ENCODE measurements around the gene ARAP1. TPM values are rescaled to one million over a fixed set of nuclear protein-coding genes. Genes with fewer than 3 reads are reported as not detected.

Gene ARAP1
- total RNA-seq, 1 experiment from 2014 or later: 61.7 TPM

DNA sequence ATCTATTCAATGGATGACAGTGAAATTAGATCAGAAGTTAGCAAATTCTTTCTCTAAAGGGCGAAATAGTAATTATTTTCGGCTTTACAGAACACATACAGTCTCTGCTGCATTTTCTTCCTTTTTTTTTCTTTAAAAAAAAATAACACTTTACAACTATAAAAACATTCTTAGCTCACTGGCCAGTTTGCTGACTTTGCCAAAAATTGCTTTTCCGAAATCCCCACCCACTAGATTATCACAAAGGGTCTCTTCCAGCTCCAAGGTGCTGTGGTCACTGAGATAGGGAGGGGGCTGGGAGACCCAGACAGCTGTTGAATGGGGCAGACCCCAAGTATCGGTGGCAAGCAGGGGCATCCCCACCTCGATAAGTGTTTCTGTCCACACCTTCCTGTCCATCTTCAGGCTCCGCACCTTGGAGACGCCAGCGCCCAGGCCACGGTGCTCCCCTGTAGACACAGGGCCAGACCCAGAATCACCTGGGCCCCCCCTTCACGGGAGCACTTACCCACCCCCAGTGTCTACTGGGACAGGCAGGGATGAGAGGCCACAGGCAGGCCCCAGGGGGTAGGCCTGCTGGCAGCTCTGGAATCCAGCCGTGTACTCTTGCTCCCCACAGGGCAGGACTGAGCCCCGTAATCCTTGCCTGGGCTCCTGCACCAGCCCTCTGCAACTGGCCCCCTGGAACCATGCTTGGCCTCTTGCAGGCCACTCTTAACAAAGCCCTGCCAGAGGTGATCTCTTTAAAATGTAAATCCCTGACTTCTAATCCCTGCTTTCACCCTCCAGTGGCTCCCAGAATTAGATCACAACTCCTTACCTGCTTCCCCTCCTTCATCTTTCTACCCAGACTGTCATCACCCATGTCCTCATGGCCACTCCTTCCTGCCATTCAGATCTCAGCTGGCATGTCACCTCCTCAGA, 46.5 kb downstream of the ARAP1 start:
- DNase-seq (ENCODE audit: low spot score): no peak

DNA sequence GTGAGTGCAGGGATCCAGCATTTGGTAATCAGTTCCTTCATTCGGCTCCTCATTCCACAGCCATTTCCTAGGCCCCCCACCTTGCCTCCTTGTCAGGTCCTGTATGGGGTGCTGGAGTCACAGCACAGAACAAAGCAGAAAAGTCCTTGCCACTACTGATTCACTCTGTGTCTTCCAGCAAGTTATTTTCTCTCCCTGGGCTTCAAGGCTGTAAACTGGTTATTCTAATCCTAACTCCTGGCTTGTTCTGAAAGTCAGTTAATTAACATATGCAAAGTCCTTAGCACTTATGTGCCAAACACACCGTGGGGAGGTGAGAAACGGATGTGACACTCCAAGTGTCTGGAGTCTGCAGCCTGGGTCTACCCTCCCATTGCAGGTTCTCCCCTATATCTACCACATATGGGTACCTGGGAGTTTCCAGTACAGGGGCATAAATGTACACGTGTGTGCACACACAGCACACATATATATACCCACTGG, 47.4 kb downstream of the ARAP1 start:
- DNase-seq (ENCODE audit: low spot score): no peak

DNA sequence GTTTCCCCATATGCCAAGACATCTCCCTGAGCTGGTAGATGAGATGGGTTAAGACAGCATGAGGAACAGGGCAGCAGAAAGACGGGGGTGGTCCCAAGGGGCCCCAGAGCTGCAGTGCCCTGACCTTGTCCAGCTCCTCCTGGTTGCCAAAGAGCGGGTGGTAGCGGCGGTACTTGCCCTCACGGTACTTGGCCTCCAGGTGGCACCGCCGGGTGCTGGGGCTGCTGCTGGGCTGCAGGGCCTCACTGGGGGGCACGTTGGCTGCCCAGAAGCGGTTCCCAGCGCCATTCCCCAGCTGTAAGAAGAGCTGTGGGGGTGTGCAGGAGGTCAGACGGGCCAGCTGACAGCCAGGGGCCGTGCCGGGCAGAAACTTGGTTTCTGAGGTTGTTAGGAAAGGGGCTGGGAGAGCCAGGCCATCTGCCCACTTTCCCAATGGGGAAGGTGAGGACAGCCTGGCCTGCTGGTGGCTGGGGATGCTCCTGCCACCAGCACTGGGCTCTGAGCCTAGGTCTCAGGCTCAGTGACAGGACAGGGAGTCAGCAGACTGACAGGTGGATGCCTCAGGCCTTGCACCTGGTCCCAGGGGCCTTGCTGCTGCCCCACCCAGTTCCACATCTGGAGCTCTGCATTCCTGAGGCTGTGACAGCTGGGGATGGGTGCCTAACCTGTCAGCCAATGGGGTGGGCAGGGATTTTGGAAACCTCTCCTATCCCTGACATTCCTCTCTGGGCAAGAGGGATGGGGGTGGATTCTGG, 48.0 kb downstream of the ARAP1 start:
- no peak for DNase-seq (ENCODE audit: low spot score)

DNA sequence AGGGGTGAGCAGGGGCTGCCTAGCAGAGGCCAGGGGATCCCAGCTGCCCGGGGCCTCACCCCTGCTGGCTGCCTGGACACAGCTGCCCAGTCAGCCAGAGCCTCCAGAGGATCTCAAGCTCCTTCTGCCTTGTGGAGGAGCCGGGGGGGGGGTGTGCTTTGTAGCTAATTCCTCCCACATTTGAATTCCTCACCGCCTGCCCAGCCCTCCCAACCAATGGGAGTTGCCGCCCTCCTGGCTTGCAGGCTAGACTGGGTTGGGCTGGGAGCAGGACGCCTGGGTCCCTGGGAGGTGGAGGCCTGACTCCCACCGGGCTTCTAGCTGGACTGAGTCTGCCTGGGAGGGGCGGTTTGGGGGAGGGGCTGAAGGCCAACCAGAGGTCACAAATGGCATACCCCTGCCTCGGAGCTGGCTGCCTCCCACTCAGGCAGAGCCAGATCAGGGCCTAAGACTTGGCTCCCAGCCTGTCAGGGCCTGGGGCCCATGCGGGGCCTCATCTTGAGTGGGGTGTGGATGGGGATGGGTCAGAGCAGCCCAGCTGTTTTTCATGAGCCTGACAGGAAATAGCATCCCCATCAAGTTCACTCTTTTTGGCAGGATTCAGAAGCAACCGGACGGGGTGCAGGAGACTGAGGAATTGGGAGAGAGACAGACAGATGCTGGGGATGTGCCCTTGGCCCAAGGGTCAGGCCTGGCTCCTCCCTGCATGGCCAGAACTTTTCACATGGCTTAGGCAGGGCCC, 48.8 kb downstream of the ARAP1 start:
- peak; percentile 36 for DNase-seq (ENCODE audit: low spot score)

GRCh38 chr11:72702577-72703241, 49.5 kb downstream of the ARAP1 start:
- DNase-seq (ENCODE audit: low spot score): no peak

DNA sequence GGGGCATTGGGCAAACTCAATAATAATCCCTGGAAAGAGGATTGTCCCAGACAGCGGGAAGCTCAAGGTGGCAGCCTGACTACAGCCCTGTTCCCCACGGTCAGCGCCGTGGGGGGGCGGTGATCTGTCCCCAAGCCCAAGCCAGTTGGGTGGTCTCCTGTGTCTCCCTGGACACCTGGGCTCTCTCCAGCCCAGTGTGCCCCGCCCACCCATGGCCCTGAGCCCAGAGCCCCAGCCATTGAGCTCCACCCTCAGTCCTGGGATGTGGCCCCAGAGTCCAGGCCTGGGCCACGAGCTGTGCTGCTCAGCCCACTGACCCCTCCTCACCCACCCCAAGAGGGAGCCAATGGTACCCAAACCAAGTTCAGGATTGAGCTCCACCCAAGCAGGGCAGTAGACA, 50.1 kb downstream of the ARAP1 start:
- DNase-seq (ENCODE audit: low spot score): no peak

DNA sequence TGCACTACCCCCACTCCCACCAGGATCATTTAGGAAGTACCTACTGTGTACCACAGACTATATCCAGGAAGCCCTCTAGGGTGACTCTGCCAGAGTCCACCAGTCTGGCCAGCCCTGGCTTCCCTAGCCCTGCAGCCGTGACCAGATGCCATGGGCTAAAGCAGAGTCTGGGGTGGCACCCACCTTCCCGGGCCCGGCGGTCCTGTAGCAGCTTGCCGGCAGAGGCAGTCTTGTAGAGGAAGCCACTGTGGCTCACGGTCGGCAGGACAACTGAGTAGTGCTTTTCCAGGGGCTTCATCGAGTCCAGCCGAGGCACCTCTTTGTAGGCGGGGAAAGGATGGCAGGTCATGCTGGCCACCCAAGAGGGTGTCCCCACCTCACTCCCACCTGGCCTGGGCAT, 50.7 kb downstream of the ARAP1 start:
- no peak for DNase-seq (ENCODE audit: low spot score)

GRCh38 chr11:72700146-72700545, 52.1 kb downstream of the ARAP1 start:
- peak; percentile 47 for DNase-seq (ENCODE audit: low spot score)

DNA sequence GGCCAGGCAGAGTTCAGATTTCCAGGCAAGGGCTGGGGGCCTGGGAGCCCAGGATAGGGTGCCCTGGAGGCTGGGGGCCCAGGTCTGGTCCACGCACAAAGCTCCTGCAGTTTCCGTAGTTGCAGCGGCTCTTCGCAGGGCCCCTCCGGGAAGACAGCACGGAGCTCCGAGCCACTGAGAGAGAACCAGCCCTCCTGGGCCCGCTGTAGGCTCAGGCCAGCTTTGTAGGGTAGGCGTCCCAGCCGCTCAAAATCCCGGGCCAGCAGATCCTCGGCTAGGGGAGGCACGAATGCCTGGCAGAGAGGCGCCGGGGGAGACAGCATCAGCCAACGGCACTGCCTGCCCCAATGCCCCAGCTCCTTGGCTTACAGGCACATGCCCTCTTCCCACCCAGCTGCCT, 54.4 kb downstream of the ARAP1 start:
- DNase-seq (ENCODE audit: low spot score): no peak

- DNase-seq (ENCODE audit: low spot score): no peak
These were observed 55.1 kb downstream of the ARAP1 start for GRCh38 chr11:72696866-72697700.

DNA sequence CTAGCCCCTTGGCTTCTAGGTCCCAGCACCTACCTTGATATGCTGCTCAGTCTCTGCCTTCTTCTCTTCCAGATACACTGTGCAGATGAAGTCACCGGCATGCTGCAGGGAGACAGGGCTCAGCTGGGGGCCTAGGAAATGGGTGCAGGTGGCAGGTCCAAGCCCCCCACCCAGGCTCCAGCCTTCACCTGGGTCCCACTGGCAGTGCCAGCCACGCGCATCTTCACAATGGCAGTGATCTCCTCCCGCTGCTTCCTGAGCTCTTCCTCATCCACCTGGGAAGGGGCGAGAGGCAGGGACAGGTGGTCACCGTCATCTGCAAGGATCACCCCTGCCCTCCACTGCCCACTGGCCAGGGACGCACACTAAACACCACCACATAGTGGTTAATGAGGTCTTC, 56.9 kb downstream of the ARAP1 start:
- DNase-seq (ENCODE audit: low spot score): no peak

- no peak for DNase-seq (ENCODE audit: low spot score)
These were observed 58.8 kb downstream of the ARAP1 start for GRCh38 chr11:72693271-72693968.

DNA sequence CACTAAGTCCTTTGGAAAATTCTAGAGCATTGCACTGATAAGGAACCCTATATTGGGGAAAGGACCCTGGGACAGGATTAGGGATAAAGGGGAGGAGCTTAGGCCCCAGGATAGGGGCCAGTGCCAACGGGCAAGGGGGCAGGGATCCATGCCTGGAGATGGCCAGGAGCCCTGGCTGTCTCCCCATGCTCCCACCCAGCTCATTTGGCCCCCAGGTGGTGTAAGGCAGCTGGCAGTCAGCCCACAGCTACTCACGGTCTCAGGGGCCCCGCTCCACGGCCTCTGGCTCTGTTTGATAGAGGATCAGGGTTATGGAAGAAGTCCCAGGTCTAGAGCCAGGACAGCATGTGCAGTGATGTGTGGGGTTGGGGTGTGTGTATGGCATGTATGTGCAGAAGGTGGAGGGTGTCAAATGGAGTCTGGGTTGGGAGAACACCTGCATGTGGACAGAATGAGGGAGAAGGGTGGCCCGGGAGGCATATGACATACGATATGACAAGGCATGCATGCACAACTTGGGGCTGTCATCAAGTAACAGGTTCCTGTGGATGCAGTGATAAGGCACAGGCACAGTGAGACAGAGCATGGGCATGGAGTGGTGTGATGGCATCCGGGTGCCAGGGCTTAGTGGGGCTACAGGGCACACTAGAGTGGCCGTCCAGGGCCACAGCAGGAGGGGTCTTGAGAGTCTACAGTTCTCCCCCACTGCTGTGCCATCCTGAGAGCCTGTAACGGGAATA, 59.5 kb downstream of the ARAP1 start:
- no peak for DNase-seq (ENCODE audit: low spot score)

DNA sequence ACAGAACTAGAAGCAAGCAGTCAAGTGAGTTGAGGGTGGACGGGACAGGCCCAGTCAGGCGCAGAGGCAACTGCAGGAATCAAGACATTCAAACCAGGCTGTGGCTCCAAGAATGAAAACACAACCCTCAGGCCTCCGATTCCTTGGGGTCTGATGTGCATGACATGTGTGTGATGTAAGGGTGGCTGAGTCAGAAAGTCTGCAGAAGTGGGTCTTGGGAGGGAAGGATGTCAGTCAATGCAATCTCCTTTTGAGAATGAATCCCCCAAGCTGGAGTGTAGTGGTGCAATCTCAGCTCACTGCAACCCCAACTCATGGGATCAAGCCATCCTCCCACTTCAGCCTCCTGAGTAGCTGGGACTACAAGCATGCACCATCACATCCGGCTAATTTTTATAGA, 62.0 kb downstream of the ARAP1 start:
- no peak for DNase-seq (ENCODE audit: low spot score)

DNA sequence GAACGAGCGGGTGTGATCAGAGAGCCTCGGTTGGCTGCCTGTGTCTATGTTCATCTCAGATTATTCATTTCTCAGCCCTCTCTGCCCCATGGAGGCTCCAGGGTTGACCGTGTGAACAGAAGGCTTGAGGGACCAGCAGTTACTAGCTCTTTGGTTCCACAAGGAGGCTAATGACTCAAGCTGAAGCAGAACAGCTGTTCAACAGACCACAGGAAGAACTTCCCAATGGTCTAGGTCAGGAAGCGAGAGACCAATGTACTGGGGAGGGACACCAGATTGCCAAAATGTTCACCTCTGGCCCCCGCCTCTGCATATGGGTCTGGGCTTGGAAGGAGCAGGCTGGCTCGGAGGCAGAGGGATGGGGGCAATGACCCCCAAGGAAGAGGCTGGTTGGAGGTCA, 63.3 kb downstream of the ARAP1 start:
- DNase-seq (ENCODE audit: low spot score): no peak

- DNase-seq (ENCODE audit: low spot score): no peak
These were observed 63.7 kb downstream of the ARAP1 start for GRCh38 chr11:72688486-72688885.

GRCh38 chr11:72687326-72687725, 64.9 kb downstream of the ARAP1 start:
- no peak for DNase-seq (ENCODE audit: low spot score)

GRCh38 chr11:72686639-72687220, 65.5 kb downstream of the ARAP1 start:
- DNase-seq (ENCODE audit: low spot score): no peak
